ENCODE results near the gene PGA4.
"Not testable (repeated sequence)": the region's sequence is repeated elsewhere in the genome, so short reads cannot be mapped to it uniquely, and the experiment has no call there.

The PGA4 gene

GRCh38 chr11:61226457-61227137 lies 4.5 kb downstream of the PGA4 start:
- not testable (repeated sequence) for H3K27ac ChIP-seq

GRCh38 chr11:61229458-61229857 lies 7.3 kb downstream of the PGA4 start:
- H3K27ac ChIP-seq, result not testable (repeated sequence)

- H3K27ac ChIP-seq, result not testable (repeated sequence)
Observed at GRCh38 chr11:61231033-61231432, 8.9 kb downstream of the PGA4 start.

- not testable (repeated sequence) for H3K27ac ChIP-seq
Observed at GRCh38 chr11:61231585-61231984, 9.4 kb downstream of the PGA4 start.

GRCh38 chr11:61232548-61233145 lies 10.5 kb downstream of the PGA4 start:
- H3K27ac ChIP-seq, result not testable (repeated sequence)

GRCh38 chr11:61237130-61237529 lies 15.0 kb downstream of the PGA4 start:
- H3K27ac ChIP-seq, result not testable (repeated sequence)

GRCh38 chr11:61240288-61240687 lies 18.1 kb downstream of the PGA4 start:
- not testable (repeated sequence) for H3K27ac ChIP-seq

GRCh38 chr11:61240875-61241274 lies 18.7 kb downstream of the PGA4 start, which contains the start of gene PGA5:
Gene PGA5 (plus strand): TSS chr11:61241175. CDS start chr11:61241227, 52 bp downstream.
- not testable (repeated sequence) for H3K27ac ChIP-seq

GRCh38 chr11:61241526-61241925 lies 19.4 kb downstream of the PGA4 start:
- H3K27ac ChIP-seq, result not testable (repeated sequence)

- H3K27ac ChIP-seq, result not testable (repeated sequence)
Observed at GRCh38 chr11:61245284-61245964, 23.3 kb downstream of the PGA4 start.

- H3K27ac ChIP-seq, result not testable (repeated sequence)
Observed at GRCh38 chr11:61248071-61248470, 25.9 kb downstream of the PGA4 start.

GRCh38 chr11:61249201-61249600 lies 27.1 kb downstream of the PGA4 start:
- not testable (repeated sequence) for H3K27ac ChIP-seq

GRCh38 chr11:61250796-61251765 lies 28.9 kb downstream of the PGA4 start:
- not testable (repeated sequence) for H3K27ac ChIP-seq

GRCh38 chr11:61252332-61252731 lies 30.2 kb downstream of the PGA4 start:
- not testable (repeated sequence) for H3K27ac ChIP-seq

- H3K27ac ChIP-seq, result no peak overlapping the region
- TF ChIP-seq CTCF (conservative IDR thresholded peaks at IDR 0.05), result peak; percentile 95
- TF ChIP-seq ZFX (IDR thresholded peaks at IDR 0.05), result no peak
Observed at GRCh38 chr11:61254403-61255025, 32.4 kb downstream of the PGA4 start.

Measured in C4-2B (cell line).